Ureter (tissue), 1 donor: ENCODE results near the gene VWC2. TPM values are rescaled to one million over a fixed set of nuclear protein-coding genes. Genes with fewer than 3 reads are reported as not detected.

Source experiments
- DNase-seq: peaks from one replicate; pipeline ENCODE4 v3.0.0-alpha.2; 2020; ENCODE audit warnings: low spot score
- total RNA-seq: library from RNA; stranded (reverse); gene quantifications from one replicate; pipeline ENCODE4 v1.2.4, GENCODE V29; 2023
- donor health status: DM: yes; HTN: yes; CAD: no.

Gene VWC2
- total RNA-seq, 1 donor from 2014 or later = 0.10 TPM

DNA sequence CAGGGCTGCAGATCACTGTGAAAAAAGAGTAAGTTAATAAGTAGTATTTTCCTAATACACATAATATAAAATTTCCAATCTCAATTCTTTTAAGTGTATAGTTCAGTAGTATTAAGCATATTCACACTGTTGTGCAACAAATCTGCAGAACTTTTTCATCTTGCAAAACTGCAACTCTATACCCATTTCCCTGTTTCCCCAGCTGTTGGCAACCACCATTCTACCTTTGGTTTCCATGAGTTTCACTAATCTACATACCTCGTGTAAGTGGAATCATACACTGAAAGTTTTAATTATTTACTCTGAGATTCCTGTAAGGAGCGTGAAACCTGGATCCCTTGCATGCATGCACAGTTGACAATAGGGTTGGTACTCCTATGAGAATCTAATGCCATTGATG is 164.2 kb downstream of the VWC2 start:
- DNase-seq = no peak
